CD4-positive, alpha-beta T cell (primary cell): ENCODE results near the gene COL19A1. TPM values are rescaled to one million over a fixed set of nuclear protein-coding genes. Genes with fewer than 3 reads are reported as not detected.

Experiments used
- ATAC-seq: fragments of 200-7000 bp; cut with Tn5 transposase; one replicate; pipeline ENCODE4 v1.10.0; 2022; ENCODE audit warnings: mild to moderate bottlenecking; ENCODE audit not compliant: poor library complexity
- CTCF ChIA-PET: fragments of 350-600 bp; sonication (Branson Sonifier 250); formaldehyde crosslinking; loops from one replicate; lab custom pipeline; 2021; ENCODE audit warnings: antibody characterized with exemption, inconsistent platforms; lab: Charles Lee
- POLR2A ChIA-PET: fragments of 350-600 bp; sonication (Branson Sonifier 250); formaldehyde crosslinking; loops from one replicate; lab custom pipeline; 2021; ENCODE audit warnings: antibody characterized with exemption, inconsistent platforms; lab: Charles Lee
- DNase-seq, 14 experiments: peaks; one replicate each; pipeline ENCODE4 v3.0.0-alpha.2; 2013 to 2020; ENCODE audit warnings: mixed read lengths in 2 of 14
- H3K27ac ChIP-seq, 2 donors: one replicate each; pipeline versions ENCODE4 v1.5.1 to v1.7.0; 2013; ENCODE audit warnings: low read length in 2 of 2, low read depth in 1 of 2, mild to moderate bottlenecking in 1 of 2
- H3K27me3 ChIP-seq, 2 experiments: 1 replicate in 1 of 2; 2 replicates in 1 of 2; pipeline versions ENCODE4 v1.6.1 to v1.7.0; 2013; ENCODE audit warnings: low read length in 2 of 2, control low read depth in 1 of 2, mild to moderate bottlenecking in 1 of 2, moderate library complexity in 1 of 2; ENCODE audit not compliant: insufficient read depth in 2 of 2, control insufficient read depth in 1 of 2
- H3K36me3 ChIP-seq: one replicate; pipeline ENCODE4 v1.6.1; 2013; ENCODE audit warnings: low read length, control low read depth; ENCODE audit not compliant: insufficient read depth
- H3K4me1 ChIP-seq: one replicate; pipeline ENCODE4 v1.6.1; 2013; ENCODE audit warnings: low read length, control low read depth; ENCODE audit not compliant: insufficient read depth
- H3K4me3 ChIP-seq: one replicate; pipeline ENCODE4 v1.5.1; 2013; ENCODE audit warnings: mild to moderate bottlenecking, low read length, moderate library complexity
- H3K9me3 ChIP-seq, 2 experiments: 1 replicate in 1 of 2; 2 replicates in 1 of 2; pipeline versions ENCODE4 v1.6.1 to v1.7.0; 2013; ENCODE audit warnings: low read length in 2 of 2, mild to moderate bottlenecking in 2 of 2, control low read depth in 1 of 2, moderate library complexity in 1 of 2; ENCODE audit not compliant: control insufficient read depth in 1 of 2, insufficient read depth in 1 of 2
- H3K27ac Mint-ChIP-seq: one replicate; pipeline ENCODE4 v1.8.0; 2020; ENCODE audit warnings: mixed read lengths
- H3K27me3 Mint-ChIP-seq: one replicate; pipeline ENCODE4 v1.8.0; 2021; ENCODE audit warnings: mixed read lengths
- H3K36me3 Mint-ChIP-seq: one replicate; pipeline ENCODE4 v1.8.0; 2021; ENCODE audit warnings: low read depth, mixed read lengths
- H3K4me1 Mint-ChIP-seq: one replicate; pipeline ENCODE4 v1.8.0; 2021; ENCODE audit warnings: low read depth, mixed read lengths
- H3K4me3 Mint-ChIP-seq: one replicate; pipeline ENCODE4 v1.8.0; 2020; ENCODE audit warnings: mild to moderate bottlenecking, mixed read lengths
- H3K9me3 Mint-ChIP-seq: one replicate; pipeline ENCODE4 v1.8.0; 2020; ENCODE audit warnings: mixed read lengths
- intact Hi-C, 2 experiments: fragments of 100-400 bp; cut with DNase I in 1 of 2; cut with micrococcal nuclease in 1 of 2; formaldehyde crosslinking; loops; one replicate each; pipeline versions ENCODE4 v1.15.1 to v1.9.0; 2023 to 2025; cut with DNase I, micrococcal nuclease
- total RNA-seq, 174 experiments: library from RNA in 2 of 174; stranded (reverse) in 2 of 174; gene quantifications; one replicate each; pipeline ENCODE4 v1.2.3 and lab custom pipeline; 2021 to 2026
- TF ChIP-seq, protein P1 (sequence below): fragments of 200-600 bp; IDR thresholded peaks from one replicate; pipeline ENCODE4 v1.8.0; 2022; ENCODE audit warnings: antibody characterized with exemption, mild to moderate bottlenecking

The COL19A1 gene
- total RNA-seq, 2 experiments from 2014 or later = not detected

DNA sequence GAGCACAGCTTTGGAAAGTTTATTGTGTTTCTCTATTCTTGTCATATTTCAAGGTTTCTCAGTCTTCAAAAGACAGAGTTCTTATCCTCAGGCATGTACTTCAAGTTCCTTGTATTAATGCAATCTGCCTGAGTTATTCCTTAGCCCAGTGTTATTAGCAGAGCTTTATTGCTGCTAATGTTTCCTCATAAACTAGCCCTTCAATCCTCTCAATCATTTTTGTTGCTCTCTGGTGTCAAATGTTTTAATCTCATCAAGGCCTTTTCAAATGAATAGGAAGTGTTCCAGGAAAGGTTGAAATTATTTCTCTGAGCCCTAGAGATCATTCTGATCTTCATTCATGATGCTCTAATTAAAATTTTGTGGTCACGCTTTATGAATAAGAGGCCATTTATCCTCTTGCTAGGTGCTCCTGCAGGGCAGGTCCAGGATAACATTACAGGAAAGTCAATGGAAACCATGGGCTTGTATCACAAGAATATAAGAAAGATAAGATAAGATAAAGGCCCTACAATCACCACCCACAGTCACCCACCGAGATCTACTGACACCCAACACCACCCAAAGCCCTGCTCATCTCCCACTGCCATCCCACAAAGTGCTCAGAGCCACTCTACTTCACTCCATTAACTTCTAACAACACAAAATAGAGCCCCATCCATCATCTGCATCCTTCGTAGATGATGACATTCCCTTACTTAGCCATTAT lies 310.6 kb downstream of the COL19A1 start:
- ATAC-seq (no peak), DNase-seq (no peak)
- intact Hi-C loops = no loop called here
- no peaks in the 10 kb centered on the region for H3K4me1 ChIP-seq
- H3K4me3 Mint-ChIP-seq = no peak overlapping the region
- no peak overlapping the region for H3K4me3 ChIP-seq
- H3K27me3 Mint-ChIP-seq = no peaks in the 10 kb centered on the region
- no peaks in the 10 kb centered on the region for H3K36me3 ChIP-seq
- H3K27me3 ChIP-seq = no peaks in the 10 kb centered on the region
- CTCF ChIA-PET = no interaction called here
- H3K27ac Mint-ChIP-seq = no peak overlapping the region
- no peaks in the 10 kb centered on the region for H3K36me3 Mint-ChIP-seq
- no peaks in the 10 kb centered on the region for H3K4me1 Mint-ChIP-seq
- H3K9me3 Mint-ChIP-seq = no peaks in the 10 kb centered on the region
- POLR2A ChIA-PET = no interaction called here
- peaks cover 0 to 4% of the 10 kb centered on the region in 2 experiments for H3K9me3 ChIP-seq
- TF ChIP-seq, protein P1, sequence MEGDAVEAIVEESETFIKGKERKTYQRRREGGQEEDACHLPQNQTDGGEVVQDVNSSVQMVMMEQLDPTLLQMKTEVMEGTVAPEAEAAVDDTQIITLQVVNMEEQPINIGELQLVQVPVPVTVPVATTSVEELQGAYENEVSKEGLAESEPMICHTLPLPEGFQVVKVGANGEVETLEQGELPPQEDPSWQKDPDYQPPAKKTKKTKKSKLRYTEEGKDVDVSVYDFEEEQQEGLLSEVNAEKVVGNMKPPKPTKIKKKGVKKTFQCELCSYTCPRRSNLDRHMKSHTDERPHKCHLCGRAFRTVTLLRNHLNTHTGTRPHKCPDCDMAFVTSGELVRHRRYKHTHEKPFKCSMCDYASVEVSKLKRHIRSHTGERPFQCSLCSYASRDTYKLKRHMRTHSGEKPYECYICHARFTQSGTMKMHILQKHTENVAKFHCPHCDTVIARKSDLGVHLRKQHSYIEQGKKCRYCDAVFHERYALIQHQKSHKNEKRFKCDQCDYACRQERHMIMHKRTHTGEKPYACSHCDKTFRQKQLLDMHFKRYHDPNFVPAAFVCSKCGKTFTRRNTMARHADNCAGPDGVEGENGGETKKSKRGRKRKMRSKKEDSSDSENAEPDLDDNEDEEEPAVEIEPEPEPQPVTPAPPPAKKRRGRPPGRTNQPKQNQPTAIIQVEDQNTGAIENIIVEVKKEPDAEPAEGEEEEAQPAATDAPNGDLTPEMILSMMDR = no peak
- H3K27ac ChIP-seq = no peak overlapping the region

DNA sequence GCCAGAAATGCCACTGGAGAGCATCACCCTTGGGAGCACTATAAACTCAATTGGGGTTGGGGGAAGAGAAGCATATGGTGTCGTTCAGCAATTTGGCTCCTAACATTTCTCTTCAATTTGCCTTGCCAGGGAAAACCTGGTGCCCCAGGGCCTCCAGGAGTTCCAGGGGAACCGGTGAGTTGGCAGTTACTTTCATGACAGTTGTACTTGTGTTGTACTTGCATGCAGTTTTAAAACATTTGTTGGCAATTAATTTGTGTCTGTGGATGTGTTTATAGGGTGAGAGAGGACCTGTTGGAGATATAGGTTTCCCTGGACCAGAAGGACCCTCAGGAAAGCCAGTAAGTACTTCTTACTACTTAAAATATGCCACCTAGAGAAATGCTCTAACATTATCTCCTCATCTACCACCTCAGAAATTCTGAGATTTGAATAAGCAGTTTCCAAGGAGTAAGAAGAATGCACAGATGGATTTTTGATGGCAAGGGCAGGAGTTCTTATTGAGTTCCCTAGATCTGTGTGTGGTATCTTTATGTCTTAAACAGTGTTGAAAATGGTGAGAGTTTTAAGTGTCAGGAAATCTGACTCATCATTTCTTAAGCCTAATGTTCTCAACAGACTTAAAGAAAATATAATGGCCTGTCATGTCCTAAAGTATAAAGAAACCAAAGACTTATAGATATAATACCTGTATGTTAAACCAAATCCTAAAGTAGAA lies 314.0 kb downstream of the COL19A1 start:
- intact Hi-C loops = no loop called here
- ATAC-seq (no peak), DNase-seq (no peak)
- Mint-ChIP-seq H3K27ac (no peak overlapping the region), H3K4me3 (no peak overlapping the region), H3K36me3 (no peaks in the 10 kb centered on the region), H3K9me3 (no peaks in the 10 kb centered on the region), H3K27me3 (no peaks in the 10 kb centered on the region), H3K4me1 (no peaks in the 10 kb centered on the region)
- Histone ChIP-seq H3K27ac (no peak overlapping the region), H3K36me3 (no peaks in the 10 kb centered on the region), H3K27me3 (no peaks in the 10 kb centered on the region), H3K4me3 (no peak overlapping the region), H3K9me3 (no peaks in the 10 kb centered on the region), H3K4me1 (no peaks in the 10 kb centered on the region)
- POLR2A ChIA-PET = no interaction called here
- CTCF ChIA-PET = no interaction called here
- TF ChIP-seq, protein P1 = no peak

DNA sequence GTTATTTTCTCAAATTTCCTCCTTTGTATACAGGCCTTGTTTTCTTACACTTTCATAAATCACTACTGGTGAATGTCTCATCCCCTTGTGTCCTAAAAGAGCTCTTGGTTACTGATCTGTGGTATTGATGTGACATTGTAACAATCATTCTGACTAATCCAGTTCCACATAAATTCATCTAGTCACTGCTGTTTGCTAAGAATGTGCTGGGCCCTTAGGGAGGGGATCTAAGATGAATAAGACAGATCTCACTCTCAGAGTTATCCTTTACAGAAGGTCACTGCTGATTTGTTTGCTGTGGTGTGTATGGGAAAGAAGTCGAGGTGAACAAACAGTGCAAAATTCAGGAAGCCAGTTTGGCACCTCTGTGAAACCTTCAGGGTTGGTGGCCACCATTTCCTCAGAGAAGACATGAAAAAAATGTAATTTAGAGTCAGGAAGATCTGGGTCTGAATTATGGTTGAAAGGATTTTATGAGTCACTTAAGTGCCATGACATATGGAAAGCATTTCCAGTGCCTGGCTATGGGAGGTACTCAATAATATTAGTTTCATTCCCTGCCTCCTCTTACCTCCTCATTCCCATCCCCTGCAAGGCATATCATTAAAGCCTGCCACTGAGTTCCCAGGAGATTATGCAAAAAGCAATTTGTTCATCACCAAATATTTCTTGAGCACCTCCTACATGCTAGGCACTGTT lies 314.7 kb downstream of the COL19A1 start:
- no peak for ATAC-seq

More for the DNA sequence above, 314.7 kb downstream of the COL19A1 start:
- no peak for DNase-seq
- Mint-ChIP-seq H3K36me3 (no peaks in the 10 kb centered on the region), H3K27ac (no peak overlapping the region), H3K4me3 (no peak overlapping the region), H3K4me1 (no peaks in the 10 kb centered on the region), H3K27me3 (no peaks in the 10 kb centered on the region), H3K9me3 (no peaks in the 10 kb centered on the region)
- intact Hi-C loops = no loop called here
- POLR2A ChIA-PET = no interaction called here
- no peaks in the 10 kb centered on the region for H3K4me1 ChIP-seq
- H3K36me3 ChIP-seq = no peaks in the 10 kb centered on the region
- H3K4me3 ChIP-seq = no peak overlapping the region
- no peaks in the 10 kb centered on the region for H3K9me3 ChIP-seq
- H3K27me3 ChIP-seq = no peaks in the 10 kb centered on the region
- CTCF ChIA-PET = no interaction called here
- no peak overlapping the region for H3K27ac ChIP-seq
- TF ChIP-seq, protein P1 = no peak
